Activated CD4-positive, CD25-positive, alpha-beta regulatory T cell treated with anti-CD3 and anti-CD28 coated beads, Interleukin-2, amount 50 U/mL, for 72 hours (primary cell): Measurements from ENCODE around the gene TBXA2R.
"Not testable (repeated sequence)": the region's sequence is repeated elsewhere in the genome, so short reads cannot be mapped to it uniquely, and the experiment has no call there.

ENCODE experiments used
- DNase-seq: peaks from one replicate; pipeline ENCODE4 v3.0.0; 2021

TBXA2R gene

GRCh38 chr19:3638208-3639193, 31.8 kb upstream of the TBXA2R start:
- no peak for DNase-seq

GRCh38 chr19:3637621-3638020, 30.9 kb upstream of the TBXA2R start:
- no peak for DNase-seq

- DNase-seq: no peak
Observed at GRCh38 chr19:3636962-3637361, 30.3 kb upstream of the TBXA2R start.

GRCh38 chr19:3636506-3636905, 29.8 kb upstream of the TBXA2R start:
- no peak for DNase-seq

- DNase-seq: no peak
Observed at GRCh38 chr19:3634496-3635045, 27.9 kb upstream of the TBXA2R start.

DNA sequence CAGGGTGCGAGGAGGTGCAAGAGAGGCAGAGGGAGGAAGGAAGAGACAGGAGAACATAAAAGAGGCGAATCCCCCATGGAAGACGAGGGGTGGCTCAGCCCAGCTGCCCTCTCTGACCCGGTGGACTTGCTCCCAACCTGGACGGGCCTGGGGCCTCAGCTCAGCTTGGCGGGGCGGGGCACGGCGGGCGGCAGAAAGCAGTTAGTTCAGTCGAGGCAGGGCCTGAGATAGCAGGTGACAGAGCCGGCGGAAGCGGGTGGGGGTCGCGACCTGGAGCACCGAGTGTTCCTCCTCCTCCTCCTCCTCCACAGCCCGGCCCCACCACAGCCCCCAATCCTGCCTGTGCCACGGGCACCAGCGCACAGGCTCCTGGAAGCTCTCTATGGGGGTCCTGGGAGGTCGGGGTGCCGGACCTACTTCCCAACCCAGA, 26.9 kb upstream of the TBXA2R start:
- no peak for DNase-seq

DNA sequence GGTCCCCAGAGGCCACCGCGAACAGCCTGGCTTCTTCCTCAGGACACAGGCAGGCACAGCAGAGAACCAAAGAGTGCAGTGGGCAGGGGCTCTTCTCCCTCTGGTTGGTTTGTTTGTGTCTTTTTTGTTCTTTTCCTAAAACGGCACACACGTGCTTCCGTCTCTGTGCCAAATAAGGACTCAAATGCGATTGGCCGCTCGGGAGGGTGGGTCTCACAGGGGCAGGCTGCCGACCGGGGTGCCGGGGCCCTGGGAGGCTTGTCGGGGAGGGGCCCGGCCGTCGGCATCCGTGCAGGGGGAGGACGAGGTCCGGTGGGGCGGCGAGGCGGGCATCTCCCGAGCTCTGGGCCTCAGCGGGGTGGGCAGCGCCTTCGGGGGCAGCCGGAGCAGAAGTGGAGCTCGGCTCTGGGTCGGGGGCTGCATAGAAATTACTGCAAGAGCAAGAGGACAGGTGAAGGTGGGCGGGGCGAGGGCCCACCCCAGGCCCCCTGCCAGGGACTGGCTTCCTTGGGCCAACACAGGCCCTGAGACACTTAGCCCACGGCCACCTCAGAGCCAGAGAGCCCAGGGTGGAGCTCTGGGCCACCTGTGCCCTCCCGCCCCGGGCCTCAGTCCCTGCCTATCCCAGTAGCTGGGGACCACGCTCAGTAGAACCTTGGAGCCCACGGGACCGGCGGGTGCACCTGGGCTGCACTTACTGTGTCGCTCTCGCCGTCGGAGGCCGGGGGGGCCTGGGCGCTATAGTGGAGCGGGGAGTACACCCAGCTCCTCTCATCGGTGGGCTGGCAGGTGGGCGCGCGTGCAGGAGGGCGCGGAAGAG, 26.3 kb upstream of the TBXA2R start:
- DNase-seq: no peak

GRCh38 chr19:3632098-3632497, 25.4 kb upstream of the TBXA2R start:
- no peak for DNase-seq

DNA sequence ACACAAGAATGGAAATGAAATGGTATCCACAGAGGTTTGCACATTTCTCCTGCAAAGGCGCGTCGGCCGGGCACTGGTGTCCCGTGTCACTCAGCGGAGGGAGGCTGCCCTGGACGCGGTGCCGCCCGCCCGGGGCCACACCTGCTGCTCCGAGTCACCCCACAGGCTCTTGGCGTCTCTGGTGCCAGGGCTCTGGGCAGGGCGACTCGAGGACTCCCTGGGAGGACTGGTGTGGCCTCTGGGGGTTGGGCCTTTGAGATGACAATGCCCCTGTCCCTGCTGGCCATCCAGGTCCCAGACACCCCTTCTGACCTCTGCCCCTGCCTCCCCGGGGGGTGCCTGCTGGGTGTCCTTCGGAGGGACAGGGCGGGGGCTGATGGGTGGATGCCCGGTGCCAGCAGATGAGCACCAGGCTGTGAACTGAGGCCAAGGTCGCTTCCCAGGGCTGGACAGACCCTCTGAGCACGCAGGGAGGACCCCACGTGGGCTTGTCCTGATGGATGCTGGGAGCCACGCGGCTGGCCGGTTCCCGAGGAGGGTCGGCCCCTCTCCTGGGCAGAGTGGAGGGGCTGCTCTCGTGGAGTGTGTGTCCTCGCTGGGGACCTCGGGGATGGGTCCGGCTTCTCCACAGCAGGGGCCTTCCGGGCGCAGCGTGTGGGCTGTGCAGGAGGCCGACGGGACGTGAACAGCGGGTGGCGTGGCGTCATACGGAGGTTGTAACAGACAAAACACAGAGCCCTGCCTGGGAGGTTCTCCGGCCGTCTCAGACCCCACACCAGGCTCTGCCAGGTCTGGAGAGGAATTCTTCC, 24.6 kb upstream of the TBXA2R start:
- DNase-seq: no peak

DNA sequence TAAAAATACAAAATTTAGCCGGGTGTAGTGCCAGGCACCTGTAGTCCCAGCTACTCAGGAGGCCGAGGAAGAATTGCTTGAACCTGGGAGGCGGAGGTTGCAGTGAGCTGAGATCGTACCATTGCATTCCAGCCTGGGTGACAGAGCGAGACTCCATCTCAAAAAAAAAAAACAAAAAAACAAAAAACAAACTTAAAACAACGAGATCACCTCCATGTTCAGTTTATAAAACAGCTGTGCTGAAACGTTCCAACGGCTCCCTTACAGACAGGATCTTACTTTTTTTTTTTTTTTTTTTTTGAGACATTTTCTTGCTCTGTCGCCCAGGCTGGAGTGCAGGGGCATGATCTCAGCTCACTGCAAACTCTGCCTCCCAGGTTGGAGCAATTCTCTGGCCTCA, 22.1 kb upstream of the TBXA2R start:
- DNase-seq: not testable (repeated sequence)

- DNase-seq: no peak
Observed at GRCh38 chr19:3627351-3627723, 20.7 kb upstream of the TBXA2R start.

DNA sequence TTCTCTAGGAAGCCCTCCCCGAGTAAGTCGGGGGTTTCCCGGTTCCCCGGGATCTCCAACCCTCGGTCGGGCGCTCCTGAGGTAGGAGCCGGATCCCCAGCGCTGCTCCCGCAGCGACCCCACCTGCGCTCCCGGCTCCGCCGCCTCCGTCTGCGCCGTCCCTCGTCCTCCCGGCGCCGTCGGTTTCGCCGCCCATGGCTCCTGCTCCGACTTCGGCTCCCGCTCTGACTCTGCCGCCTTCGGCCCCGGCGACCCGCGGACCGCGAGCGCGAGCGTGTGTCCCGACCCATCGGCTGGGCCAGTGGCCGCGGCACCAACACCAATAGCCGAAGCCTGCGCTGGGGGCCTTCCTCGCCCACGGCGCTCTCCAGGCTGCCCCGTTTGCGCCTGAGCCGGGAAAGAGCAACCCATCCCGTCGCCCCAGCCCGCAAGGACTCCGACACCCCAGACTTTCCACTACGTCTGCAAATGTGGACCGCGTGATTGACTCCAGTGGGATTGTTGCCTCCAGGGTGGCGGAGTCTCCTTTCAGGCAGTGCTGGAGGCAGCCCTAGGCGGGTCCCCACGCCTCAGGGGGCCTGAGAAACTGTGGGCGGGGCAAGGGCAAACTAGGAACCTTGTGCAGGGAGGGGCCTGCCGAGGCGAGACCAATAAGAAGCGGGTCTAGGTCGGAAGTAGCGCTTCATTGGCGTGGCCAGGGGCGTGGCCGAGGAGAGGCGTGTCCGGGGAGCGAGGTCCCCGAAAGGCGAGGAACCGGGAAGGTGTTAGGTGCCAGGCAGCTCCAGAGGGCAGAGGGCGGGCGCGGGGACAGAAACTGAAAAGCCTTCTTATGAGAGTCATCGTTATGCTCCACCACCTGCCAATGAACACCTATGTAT, 20.0 kb upstream of the TBXA2R start, which contains the start of gene CACTIN:
Gene CACTIN, minus strand, starts transcription at position 318 of the 878 bp plus-strand sequence. Its CDS starts 28 bp downstream, at position 290.
- peak; percentile 98 for DNase-seq

- no peak for DNase-seq
Observed at GRCh38 chr19:3625996-3626472, 19.4 kb upstream of the TBXA2R start.

- DNase-seq: no peak
Observed at GRCh38 chr19:3623716-3624115, 17.0 kb upstream of the TBXA2R start.

DNA sequence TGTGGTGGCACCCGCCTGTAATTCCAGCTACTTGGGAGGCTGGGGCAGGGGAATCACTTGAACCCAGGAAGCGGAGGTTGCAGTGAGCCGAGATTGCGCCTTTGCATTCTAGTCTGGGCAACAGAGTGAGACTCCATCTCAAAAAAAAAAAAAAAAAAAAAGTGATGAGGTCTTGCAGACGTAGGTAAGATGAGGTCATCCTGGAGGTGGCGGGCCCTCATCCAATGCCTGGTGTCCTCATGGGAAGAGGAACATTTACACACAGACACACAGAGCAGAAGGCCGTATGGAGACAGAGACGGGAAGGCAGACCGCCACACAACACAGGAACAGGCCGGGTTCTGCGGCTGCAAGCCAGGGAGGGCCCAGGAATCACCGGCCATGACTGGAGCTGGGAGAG, 15.5 kb upstream of the TBXA2R start:
- no peak for DNase-seq

GRCh38 chr19:3621689-3622088, 15.0 kb upstream of the TBXA2R start:
- no peak for DNase-seq

GRCh38 chr19:3620817-3621547, 14.3 kb upstream of the TBXA2R start:
- no peak for DNase-seq

GRCh38 chr19:3620145-3620816, 13.6 kb upstream of the TBXA2R start:
- DNase-seq: no peak

GRCh38 chr19:3619631-3620012, 12.9 kb upstream of the TBXA2R start:
- no peak for DNase-seq
